HG03196 (cell line): ENCODE results near the gene ITFG1.

Experiments used
- ATAC-seq: cut with Tn5 transposase; IDR thresholded peaks from one replicate; pipeline ENCODE4 v1.9.1; 2021; ENCODE audit not compliant: unreplicated experiment

ITFG1 gene

DNA sequence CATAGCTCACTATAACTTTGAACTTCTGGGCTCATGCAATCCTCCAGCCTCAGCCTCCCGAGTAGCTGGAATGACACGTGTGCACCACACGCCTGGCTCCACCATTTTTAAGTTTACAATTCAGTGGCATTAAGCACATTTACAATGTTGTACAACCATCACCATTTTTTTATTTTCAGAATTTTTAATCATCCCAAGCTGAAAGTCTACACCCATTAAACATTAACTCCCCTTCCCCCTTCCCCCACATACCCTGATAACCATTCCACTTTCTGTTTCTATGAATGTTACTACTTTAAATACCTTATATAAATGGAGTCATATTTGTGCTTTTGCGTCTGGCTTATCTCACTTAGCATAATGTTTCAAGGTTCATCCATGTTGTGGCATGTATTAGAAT lies 335.1 kb downstream of the ITFG1 start:
- ATAC-seq = no peak

DNA sequence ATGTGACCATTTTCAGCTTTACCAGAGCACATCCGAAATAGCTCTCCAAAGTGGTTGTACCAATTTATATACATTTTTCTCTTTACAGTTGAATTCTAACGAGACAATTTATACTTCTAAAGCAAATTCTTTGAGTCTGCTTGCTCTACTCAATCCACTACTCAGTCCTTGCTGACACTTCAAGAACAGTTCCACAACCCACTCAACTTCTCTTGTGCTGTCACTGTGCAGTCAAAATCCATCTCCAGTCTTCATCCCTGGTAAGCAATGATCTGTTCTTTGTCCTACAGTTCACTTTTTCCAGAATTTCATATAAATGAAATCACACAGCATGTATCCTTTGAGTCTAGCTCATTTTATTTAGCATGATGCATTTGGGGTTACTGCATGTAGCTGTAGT lies 347.7 kb downstream of the ITFG1 start:
- no peak for ATAC-seq

DNA sequence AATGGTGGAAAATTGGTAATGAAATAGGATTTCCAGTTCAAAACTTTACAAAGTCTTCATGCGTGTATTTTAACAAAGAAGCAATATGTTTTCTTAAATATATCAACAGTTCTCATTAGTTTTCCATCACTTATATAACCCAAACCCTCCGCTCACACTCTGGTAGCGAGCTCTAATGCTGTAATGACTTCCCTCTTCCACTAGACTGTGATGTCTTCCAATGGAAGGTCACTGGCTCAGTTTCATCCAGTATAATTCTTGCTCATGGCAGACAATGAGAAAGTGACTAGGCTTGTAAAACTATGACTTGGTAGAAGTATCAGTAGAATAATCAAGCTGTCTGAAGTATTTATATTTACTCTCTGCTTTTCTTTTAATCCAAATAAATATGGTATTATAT lies 349.9 kb downstream of the ITFG1 start:
- ATAC-seq = no peak

DNA sequence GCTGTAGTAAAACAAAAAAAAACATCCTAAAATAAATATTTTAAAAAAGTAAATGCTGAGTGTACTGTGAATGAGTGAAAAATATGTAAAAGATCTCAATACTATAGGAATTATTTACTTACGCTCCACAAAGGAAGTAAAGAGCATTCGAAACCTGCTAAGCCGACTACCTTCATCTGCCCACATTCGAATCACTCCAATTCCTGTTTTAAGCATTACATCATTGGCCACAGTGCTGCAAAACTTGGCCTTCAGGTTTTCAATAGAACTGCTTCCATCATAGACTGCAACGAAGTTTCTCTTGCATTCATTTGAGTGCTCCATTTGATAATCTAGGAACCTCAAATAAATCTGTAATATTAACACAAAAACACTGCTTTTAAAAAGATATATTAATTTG lies 351.5 kb downstream of the ITFG1 start:
- ATAC-seq = no peak
